WTC11 (cell line): ENCODE data around the gene RASEF. TPM values are rescaled to one million over a fixed set of nuclear protein-coding genes. Genes with fewer than 3 reads are reported as not detected.

Experiments
- ATAC-seq: fragments of 200-7000 bp; cut with Tn5 transposase; 2 replicates; pipeline ENCODE4 v1.10.0; 2021; ENCODE audit warnings: mild to moderate bottlenecking, moderate library complexity
- CTCF ChIA-PET: fragments of 300-600 bp; sonication (Branson Sonifier 250); formaldehyde crosslinking; loops from one replicate; lab custom pipeline; 2021; ENCODE audit warnings: antibody characterized with exemption; lab: Charles Lee
- POLR2A ChIA-PET: fragments of 350-600 bp; sonication (Branson Sonifier 250); formaldehyde crosslinking; loops from one replicate; lab custom pipeline; 2021; ENCODE audit warnings: antibody characterized with exemption; lab: Charles Lee
- DNase-seq: peaks from one replicate; pipeline ENCODE4 v3.0.0; 2021; ENCODE audit warnings: low spot score
- H3K27ac Mint-ChIP-seq: 2 replicates; pipeline ENCODE4 v1.8.0; 2021; ENCODE audit warnings: mixed read lengths
- H3K27me3 Mint-ChIP-seq: 2 replicates; pipeline ENCODE4 v1.8.0; 2021; ENCODE audit warnings: low read depth, mild to moderate bottlenecking, moderate library complexity, mixed read lengths
- H3K36me3 Mint-ChIP-seq: 2 replicates; pipeline ENCODE4 v1.8.0; 2021; ENCODE audit warnings: mixed read lengths
- H3K4me1 Mint-ChIP-seq: 2 replicates; pipeline ENCODE4 v1.8.0; 2022; ENCODE audit warnings: mixed read lengths
- H3K4me3 Mint-ChIP-seq: 2 replicates; pipeline ENCODE4 v1.8.0; 2021; ENCODE audit warnings: mild to moderate bottlenecking, moderate library complexity, mixed read lengths
- H3K9me3 Mint-ChIP-seq: 2 replicates; pipeline ENCODE4 v1.8.0; 2021; ENCODE audit warnings: mixed read lengths
- CDX4 ChIP-seq: fragments of 250-450 bp; sonication (Bioruptor Pico); IDR thresholded peaks from 2 replicates; pipeline ENCODE4 v1.9.0; 2021; ENCODE audit warnings: moderate library complexity, mild to moderate bottlenecking, inconsistent platforms, borderline replicate concordance
- CTCF ChIP-seq: fragments of 200-600 bp; IDR thresholded peaks from 2 replicates; pipeline ENCODE4 v1.8.0; 2022; ENCODE audit warnings: antibody characterized with exemption
- E2F1 ChIP-seq: sonication (generic); formaldehyde crosslinking; IDR thresholded peaks from 2 replicates; pipeline ENCODE4 v1.8.0; 2022; ENCODE audit warnings: mild to moderate bottlenecking, missing genetic modification reagents
- ELF4 ChIP-seq: sonication (generic); formaldehyde crosslinking; IDR thresholded peaks from 2 replicates; pipeline ENCODE4 v1.8.1; 2022; ENCODE audit warnings: low read depth, mild to moderate bottlenecking, moderate library complexity, missing genetic modification reagents
- HMGA2 ChIP-seq: fragments of 250-450 bp; sonication (Bioruptor Pico); IDR thresholded peaks from 2 replicates; pipeline ENCODE4 v1.4.0; 2021; ENCODE audit warnings: mild to moderate bottlenecking, moderate library complexity
- IRF2 ChIP-seq: sonication (generic); formaldehyde crosslinking; IDR thresholded peaks from 2 replicates; pipeline ENCODE4 v1.8.0; 2022; ENCODE audit warnings: low read depth, missing genetic modification reagents, borderline replicate concordance
- NR2C2 ChIP-seq: sonication (generic); formaldehyde crosslinking; IDR thresholded peaks from 2 replicates; pipeline ENCODE4 v1.8.0; 2022; ENCODE audit warnings: mild to moderate bottlenecking, missing genetic modification reagents
- NR3C1 ChIP-seq: sonication (generic); formaldehyde crosslinking; conservative IDR thresholded peaks from 2 replicates; pipeline ENCODE4 v1.8.1; 2023; ENCODE audit warnings: low read depth, mild to moderate bottlenecking, missing genetic modification reagents
- OVOL2 ChIP-seq: fragments of 250-450 bp; sonication (Bioruptor Pico); IDR thresholded peaks from 2 replicates; pipeline ENCODE4 v1.9.0; 2021; ENCODE audit warnings: mild to moderate bottlenecking, borderline replicate concordance
- PRRX2 ChIP-seq: fragments of 250-450 bp; sonication (Bioruptor Pico); IDR thresholded peaks from 2 replicates; pipeline ENCODE4 v1.8.0; 2021; ENCODE audit warnings: mild to moderate bottlenecking
- RELA ChIP-seq: sonication (generic); formaldehyde crosslinking; IDR thresholded peaks from 2 replicates; pipeline ENCODE4 v1.8.1; 2022; ENCODE audit warnings: missing genetic modification reagents, mild to moderate bottlenecking, borderline replicate concordance
- STAT6 ChIP-seq: sonication (generic); formaldehyde crosslinking; conservative IDR thresholded peaks from 2 replicates; pipeline ENCODE4 v1.8.1; 2023; ENCODE audit warnings: mild to moderate bottlenecking, low read depth, missing genetic modification reagents, moderate library complexity
- ZBTB21 ChIP-seq: sonication (generic); formaldehyde crosslinking; IDR thresholded peaks from 2 replicates; pipeline ENCODE4 v1.8.1; 2023; ENCODE audit warnings: mild to moderate bottlenecking, missing genetic modification reagents, borderline replicate concordance
- ZBTB43 ChIP-seq: sonication (generic); formaldehyde crosslinking; IDR thresholded peaks from 2 replicates; pipeline ENCODE4 v1.8.1; 2023; ENCODE audit warnings: mild to moderate bottlenecking, missing genetic modification reagents
- ZNF263 ChIP-seq: sonication (generic); formaldehyde crosslinking; IDR thresholded peaks from 2 replicates; pipeline ENCODE4 v1.8.1; 2022; ENCODE audit warnings: low read depth, mild to moderate bottlenecking, moderate library complexity, missing genetic modification reagents
- ZNF281 ChIP-seq: sonication (generic); formaldehyde crosslinking; IDR thresholded peaks from 2 replicates; pipeline ENCODE4 v1.8.0; 2023; ENCODE audit warnings: mild to moderate bottlenecking, missing genetic modification reagents
- ZNF512 ChIP-seq: sonication (generic); formaldehyde crosslinking; IDR thresholded peaks from 2 replicates; pipeline ENCODE4 v1.8.1; 2022; ENCODE audit warnings: missing genetic modification reagents, borderline replicate concordance
- ZNF532 ChIP-seq: fragments of 250-450 bp; sonication (Bioruptor Pico); IDR thresholded peaks from 2 replicates; pipeline ENCODE4 v1.9.0; 2021; ENCODE audit warnings: mild to moderate bottlenecking, borderline replicate concordance
- total RNA-seq: library from RNA; stranded (reverse); gene quantifications from 3 replicates; pipeline ENCODE4 v1.2.3, GENCODE V29; 2021

The RASEF gene
- total RNA-seq, 1 experiment from 2014 or later: 6.5 TPM

- H3K4me3 Mint-ChIP-seq: no peak overlapping the region
- no peak for DNase-seq
- H3K9me3 Mint-ChIP-seq: peaks cover 4% of the 10 kb centered on the region
- H3K27me3 Mint-ChIP-seq: peaks cover 14% of the 10 kb centered on the region
- TF ChIP-seq IRF2 (no peak), NR2C2 (CRISPR knock-in tag) (no peak), ZNF281 (CRISPR knock-in tag) (no peak), HMGA2 (CRISPR knock-in tag) (no peak), CDX4 (CRISPR knock-in tag) (no peak)
- H3K4me1 Mint-ChIP-seq: peaks cover 5% of the 10 kb centered on the region
- ChIA-PET CTCF (no interaction called here), POLR2A (no interaction called here)
- no peak overlapping the region for H3K27ac Mint-ChIP-seq
- peaks cover 4% of the 10 kb centered on the region; the same call in 1 of the 2 replicates for H3K36me3 Mint-ChIP-seq
- ATAC-seq: no peak
These were observed 6.7 kb upstream of the RASEF start for GRCh38 chr9:83069651-83070050.

GRCh38 chr9:83068414-83068813 is 5.5 kb upstream of the RASEF start:
- Mint-ChIP-seq H3K36me3 (peaks cover 4% of the 10 kb centered on the region; the same call in 1 of the 2 replicates), H3K4me1 (peaks cover 12% of the 10 kb centered on the region), H3K27ac (no peak overlapping the region), H3K9me3 (peaks cover 4% of the 10 kb centered on the region), H3K27me3 (peaks cover 25% of the 10 kb centered on the region), H3K4me3 (no peak overlapping the region)
- DNase-seq (no peak), ATAC-seq (no peak)
- ChIA-PET POLR2A (no interaction called here), CTCF (no interaction called here)
- no peak for TF ChIP-seq ZNF263
- no peak for TF ChIP-seq STAT6
- TF ChIP-seq CTCF: no peak
- TF ChIP-seq NR3C1 (CRISPR knock-in tag): no peak
- no peak for TF ChIP-seq ZNF512 (CRISPR knock-in tag)
- no peak for TF ChIP-seq ZBTB21 (CRISPR knock-in tag)
- no peak for TF ChIP-seq ZBTB43
- TF ChIP-seq E2F1 (CRISPR knock-in tag): no peak
- no peak for TF ChIP-seq NR2C2 (CRISPR knock-in tag)
- TF ChIP-seq RELA: no peak
- TF ChIP-seq PRRX2 (CRISPR knock-in tag): no peak
- TF ChIP-seq OVOL2 (CRISPR knock-in tag): no peak
- no peak for TF ChIP-seq ZNF532 (CRISPR knock-in tag)
- no peak for TF ChIP-seq ELF4 (CRISPR knock-in tag)
